Aorta (tissue), 5 donors: ENCODE data around the gene TCF19. TPM values are rescaled to one million over a fixed set of nuclear protein-coding genes. Genes with fewer than 3 reads are reported as not detected.
"Not testable (repeated sequence)": the region's sequence is repeated elsewhere in the genome, so short reads cannot be mapped to it uniquely, and the experiment has no call there.

ENCODE experiments used
- ATAC-seq: fragments of 200-7000 bp; cut with Tn5 transposase; one replicate; pipeline ENCODE4 v1.9.1; 2022; ENCODE audit warnings: moderate library complexity; ENCODE audit not compliant: low FRiP score
- DNase-seq, 2 donors: peaks; one replicate each; pipeline ENCODE4 v3.0.0-alpha.2; 2020
- H3K27ac ChIP-seq, 2 donors: one replicate each; pipeline ENCODE4 v1.5.1; 2013; ENCODE audit warnings: low read length in 2 of 2, mild to moderate bottlenecking in 2 of 2, moderate library complexity in 2 of 2, control low read depth in 1 of 2, inconsistent platforms in 1 of 2, low read depth in 1 of 2
- H3K27me3 ChIP-seq, 2 donors: one replicate each; pipeline ENCODE4 v1.6.1; 2013; ENCODE audit warnings: control low read depth in 1 of 2, low read length in 1 of 2, mild to moderate bottlenecking in 1 of 2, moderate library complexity in 1 of 2; ENCODE audit not compliant: insufficient read depth in 2 of 2, control insufficient read depth in 1 of 2
- H3K36me3 ChIP-seq, 2 donors: one replicate each; pipeline ENCODE4 v1.6.1; 2013; ENCODE audit warnings: control low read depth in 1 of 2, low read length in 1 of 2, mild to moderate bottlenecking in 1 of 2; ENCODE audit not compliant: insufficient read depth in 2 of 2, control insufficient read depth in 1 of 2
- H3K4me1 ChIP-seq, 2 donors: one replicate each; pipeline ENCODE4 v1.6.1; 2013; ENCODE audit warnings: low read length in 2 of 2, control low read depth in 1 of 2, mild to moderate bottlenecking in 1 of 2, moderate library complexity in 1 of 2; ENCODE audit not compliant: insufficient read depth in 2 of 2, control insufficient read depth in 1 of 2
- H3K4me3 ChIP-seq, 2 donors: one replicate each; pipeline ENCODE4 v1.5.1; 2013; ENCODE audit warnings: low read length in 2 of 2, control low read depth in 1 of 2, mild to moderate bottlenecking in 1 of 2
- H3K9me3 ChIP-seq: one replicate; pipeline ENCODE4 v1.6.1; 2013; ENCODE audit warnings: mild to moderate bottlenecking, low read length; ENCODE audit not compliant: control insufficient read depth
- WGBS, 2 donors: extraction: QIAGEN DNeasy Blood & Tissue Kit; methylation state at CpG; one replicate each; pipeline ENCODE4 v1.1.7; 2013; 5-methylcytosine and 5-hydroxymethylcytosine counted together
- intact Hi-C, 2 donors: fragments of 100-400 bp; cut with DNase I; formaldehyde crosslinking; loops; one replicate each; pipeline versions ENCODE4 v1.14.2 to v1.15.0; 2022
- polyA plus RNA-seq, 2 donors: library from polyadenylated mRNA; stranded (reverse); fragments of 200-250 nt; gene quantifications; one replicate each; pipeline ENCODE4 v1.2.3, GENCODE V29; 2013
- total RNA-seq, 2 donors: library from RNA; stranded (reverse); fragmentation: NEBNext Ultra II Directional; extraction: Animal tissue kit (Norgen Biotek cat#: 25700); gene quantifications; one replicate each; pipeline ENCODE4 v1.2.1, GENCODE V29; 2021
- donor health status: healthy with polysubstance abuse.
- donor health status: Bipolar disorder and iron deficiency.
- donor health status: DM: no; HTN: no; CAD: no.
- donor health status: DM: no; HTN: no; CAD: no.
- donor health status: DM: yes; HTN: yes; CAD: no.

Gene TCF19
- total and polyA plus RNA-seq, 4 donors: 3.1 to 8.3 (median 3.8) TPM

DNA sequence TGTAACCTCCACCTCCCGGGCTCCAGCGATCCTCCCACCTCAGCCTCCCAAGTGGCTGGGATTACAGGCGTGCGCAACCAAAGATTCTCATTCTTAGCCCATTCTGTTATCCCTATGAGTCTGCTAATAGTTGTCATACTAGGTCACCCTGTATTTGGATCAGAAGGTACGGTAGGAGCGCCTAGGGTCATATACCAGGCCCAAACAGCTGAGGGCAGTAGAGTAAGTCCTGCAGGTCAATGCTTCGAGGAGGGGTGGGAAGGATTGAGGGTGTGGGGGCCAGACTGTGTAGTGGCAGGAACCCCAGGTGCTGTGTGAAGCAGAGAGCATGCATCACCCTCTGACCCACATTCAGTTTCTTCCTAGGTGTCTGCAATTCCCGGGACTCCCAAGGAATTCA is 34.8 kb downstream of the TCF19 start:
- Histone ChIP-seq H3K27ac (no peak overlapping the region), H3K9me3 (no peaks in the 10 kb centered on the region), H3K4me3 (no peak overlapping the region), H3K4me1 (no peaks in the 10 kb centered on the region), H3K27me3 (no peaks in the 10 kb centered on the region), H3K36me3 (no peaks in the 10 kb centered on the region)
- DNase-seq: no peak
- no peak for ATAC-seq
- intact Hi-C loops: no loop called here
- WGBS, 2 donors: 78 to 80% methylated on average over 8 of the region's 8 CpGs

DNA sequence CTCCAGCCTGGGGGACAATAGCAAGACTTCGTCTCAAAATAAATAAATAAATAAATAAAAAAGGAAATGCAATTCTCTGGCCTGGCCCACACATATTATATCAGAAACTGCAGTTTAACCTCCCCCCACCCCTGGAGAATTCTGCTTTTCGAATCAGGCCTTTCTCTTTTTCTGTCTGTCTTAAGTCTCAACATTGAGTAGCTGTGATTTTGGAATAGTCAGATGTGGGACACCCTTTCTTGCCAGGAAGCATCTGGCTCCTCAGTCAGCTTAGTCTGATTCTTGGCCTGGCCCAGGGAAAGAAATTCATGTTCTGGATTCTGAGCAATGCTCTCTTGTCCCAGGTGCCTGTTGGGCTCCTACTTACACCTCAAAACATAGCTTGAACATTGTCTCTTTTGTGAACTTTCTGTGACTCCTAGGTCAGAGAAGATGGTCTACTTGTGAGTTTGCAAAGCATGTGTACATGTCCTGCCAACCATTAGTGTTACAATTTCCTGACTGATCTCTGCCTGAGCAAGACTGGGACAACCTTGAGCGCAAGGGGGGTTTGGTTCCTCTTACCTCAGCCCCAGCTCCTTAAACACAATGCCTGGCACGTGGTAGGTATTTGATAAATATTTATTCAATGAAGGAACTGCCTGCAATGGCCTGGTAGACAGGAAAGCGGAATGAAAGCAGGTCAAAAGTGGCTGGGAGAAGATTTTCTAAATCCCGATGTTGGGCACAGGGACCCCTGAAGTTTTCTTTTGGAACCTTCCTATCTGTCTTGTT is 35.9 kb downstream of the TCF19 start:
- 76 to 79% methylated on average over 6 of the region's 6 CpGs for WGBS, 2 donors
- intact Hi-C loops: loop anchor here in 1 of 2 donors (2.0 kb wide), 1 partner anchor 173 kb away; no protein-coding TSS in a partner anchor
- Histone ChIP-seq H3K4me1 (no peaks in the 10 kb centered on the region), H3K4me3 (no peak overlapping the region), H3K27ac (no peak overlapping the region), H3K36me3 (no peaks in the 10 kb centered on the region), H3K9me3 (no peaks in the 10 kb centered on the region), H3K27me3 (no peaks in the 10 kb centered on the region)
- no peak for ATAC-seq
- no peak for DNase-seq

DNA sequence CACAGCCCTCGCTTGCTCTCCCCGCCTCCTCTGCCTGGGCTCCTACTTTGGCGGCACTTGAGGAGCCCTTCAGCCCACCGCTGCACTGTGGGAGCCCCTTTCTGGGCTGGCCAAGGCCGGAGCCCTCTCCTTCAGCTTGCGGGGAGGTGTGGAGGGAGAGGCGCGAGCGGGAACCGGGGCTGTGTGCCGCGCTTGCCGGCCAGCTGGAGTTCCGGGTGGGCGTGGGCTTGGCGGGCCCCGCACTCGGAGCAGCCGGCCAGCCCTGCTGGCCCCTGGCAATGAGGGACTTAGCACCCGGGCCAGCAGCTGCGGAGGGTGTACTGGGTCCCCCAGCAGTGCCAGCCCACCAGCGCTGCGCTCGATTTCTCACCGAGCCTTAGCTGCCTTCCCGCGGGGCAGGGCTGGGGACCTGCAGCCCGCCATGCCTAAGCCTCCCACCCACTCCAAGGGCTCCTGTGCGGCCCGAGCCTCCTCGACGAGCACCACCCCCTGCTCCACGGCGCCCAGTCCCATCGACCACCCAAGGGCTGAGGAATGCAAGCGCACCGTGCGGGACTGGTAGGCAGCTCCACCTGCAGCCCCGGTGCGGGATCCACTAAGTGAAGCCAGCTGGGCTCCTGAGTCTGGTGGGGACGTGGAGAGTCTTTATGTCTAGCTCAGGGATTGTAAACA is 37.1 kb downstream of the TCF19 start:
- not testable (repeated sequence) for H3K27ac ChIP-seq, ATAC-seq, H3K36me3 ChIP-seq, H3K9me3 ChIP-seq, H3K4me1 ChIP-seq, H3K27me3 ChIP-seq, DNase-seq, H3K4me3 ChIP-seq
- WGBS, 2 donors: 94 to 96% methylated on average over 32 to 41 of the region's 41 CpGs
- intact Hi-C loops: loop anchor here in 1 of 2 donors (2.0 kb wide), 1 partner anchor 171 kb away; no protein-coding TSS in a partner anchor

DNA sequence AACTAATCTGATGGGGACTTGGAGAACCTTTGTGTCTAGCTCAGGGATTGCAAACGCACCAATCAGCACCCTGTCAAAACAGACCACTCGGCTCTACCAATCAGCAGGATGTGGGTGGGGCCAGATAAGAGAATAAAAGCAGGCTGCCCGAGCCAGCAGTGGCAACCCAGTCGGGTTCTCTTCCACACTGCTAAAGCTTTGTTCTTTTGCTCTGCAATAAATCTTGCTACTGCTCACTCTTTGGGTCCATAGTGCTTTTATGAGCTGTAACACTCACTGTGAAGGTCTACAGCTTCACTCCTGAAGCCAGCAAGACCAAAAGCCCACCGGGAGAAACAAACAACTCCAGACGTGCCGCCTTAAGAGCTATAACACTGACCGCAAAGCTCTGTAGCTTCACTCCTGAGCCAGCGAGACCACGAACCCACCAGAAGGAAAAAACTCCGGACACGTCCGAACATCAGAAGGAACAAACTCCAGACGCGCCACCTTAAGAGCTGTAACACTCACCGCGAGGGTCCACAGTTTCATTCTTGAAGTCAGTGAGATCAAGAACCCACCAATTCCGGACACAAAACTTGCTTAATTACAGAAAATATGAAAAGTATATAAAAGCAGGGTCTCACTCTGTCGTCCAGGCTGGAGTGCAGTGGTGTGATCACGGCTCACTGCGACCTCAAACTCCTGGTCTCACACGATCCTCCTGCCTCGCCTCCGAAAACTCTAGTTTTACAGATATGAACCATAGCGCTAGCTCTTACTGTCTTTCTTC is 38.0 kb downstream of the TCF19 start:
- H3K36me3 ChIP-seq, H3K27me3 ChIP-seq, ATAC-seq, H3K27ac ChIP-seq, H3K9me3 ChIP-seq, H3K4me3 ChIP-seq, H3K4me1 ChIP-seq, DNase-seq: not testable (repeated sequence)
- WGBS, 2 donors: 76 to 77% methylated on average over 25 of the region's 25 CpGs
- intact Hi-C loops: loop anchor here in 1 of 2 donors (1.0 to 2.0 kb wide), 2 partner anchors 76 to 171 kb away; partner anchors contain the start of gene HLA-C

GRCh38 chr6:31197559-31198305 is 39.3 kb downstream of the TCF19 start:
- Histone ChIP-seq H3K27ac (peak overlapping the region; percentile 59 to 78), H3K4me1 (no peaks in the 10 kb centered on the region), H3K9me3 (no peaks in the 10 kb centered on the region), H3K4me3 (peak overlapping the region; percentile 57 to 77), H3K36me3 (no peaks in the 10 kb centered on the region), H3K27me3 (no peaks in the 10 kb centered on the region)
- DNase-seq: peak; percentile 96
- intact Hi-C loops: loop anchor here in 1 of 2 donors (1.0 to 2.0 kb wide), 2 partner anchors 75 to 170 kb away; partner anchors contain the start of gene HLA-C
- WGBS, 2 donors: 0% methylated on average over 45 of the region's 45 CpGs
- ATAC-seq: peak; percentile 94

DNA sequence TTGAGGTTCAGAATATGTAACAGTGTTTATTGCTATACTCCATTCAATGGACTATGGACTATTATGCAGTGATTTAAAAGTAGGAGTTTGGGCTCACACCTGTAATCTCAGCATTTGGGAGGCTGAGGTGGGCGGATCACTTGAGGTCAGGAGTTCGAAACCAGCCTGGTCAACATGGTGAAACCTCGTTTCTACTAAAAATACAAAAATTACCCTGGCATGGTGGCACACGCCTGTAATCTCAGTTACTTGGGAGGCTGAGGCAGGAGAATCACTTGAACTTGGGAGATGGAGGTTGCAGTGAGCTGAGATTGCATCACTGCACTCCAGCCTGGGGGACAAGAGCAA is 40.7 kb downstream of the TCF19 start:
- H3K27ac ChIP-seq, H3K4me1 ChIP-seq, intact Hi-C loops, H3K27me3 ChIP-seq, H3K4me3 ChIP-seq, ATAC-seq, H3K36me3 ChIP-seq, DNase-seq, H3K9me3 ChIP-seq: not testable (repeated sequence)
- 95 to 97% methylated on average over 4 of the region's 4 CpGs for WGBS, 2 donors

GRCh38 chr6:31202259-31203166 is 44.1 kb downstream of the TCF19 start:
- Histone ChIP-seq H3K27me3 (no peaks in the 10 kb centered on the region), H3K36me3 (no peaks in the 10 kb centered on the region), H3K9me3 (no peaks in the 10 kb centered on the region), H3K27ac (peak overlapping the region in 1 of 2 donors; percentile 26), H3K4me3 (no peak overlapping the region), H3K4me1 (peaks cover 0 to 3% of the 10 kb centered on the region in 2 donors)
- DNase-seq (no peak), ATAC-seq (no peak)
- 42 to 48% methylated on average over 11 of the region's 11 CpGs for WGBS, 2 donors
- intact Hi-C loops: loop anchor here in 1 of 2 donors (5.0 kb wide), 1 partner anchor 65 kb away; no protein-coding TSS in a partner anchor
